PC-3 (cell line): ENCODE results near the gene PPP1R1C. TPM values are rescaled to one million over a fixed set of nuclear protein-coding genes. Genes with fewer than 3 reads are reported as not detected.

ENCODE experiments used
- ATAC-seq: fragments of 200-7000 bp; cut with Tn5 transposase; 2 replicates; pipeline ENCODE4 v1.9.1; 2020; ENCODE audit warnings: mild to moderate bottlenecking, moderate library complexity
- BruUV-seq: library from RNA; stranded (reverse); fragments of 400-500 nt; replicated peaks from 2 replicates; lab custom pipeline; 2021; lab: Mats Ljungman, UMichigan
- CTCF ChIA-PET: fragments of 300-600 bp; sonication (Branson Sonifier 250); formaldehyde crosslinking; loops from one replicate; lab custom pipeline; 2022; ENCODE audit warnings: antibody characterized with exemption; lab: Charles Lee
- POLR2A ChIA-PET: fragments of 300-600 bp; sonication (Branson Sonifier 250); formaldehyde crosslinking; loops from one replicate; lab custom pipeline; 2022; ENCODE audit warnings: antibody characterized with exemption; ENCODE audit not compliant: unreplicated experiment; lab: Charles Lee
- DNase-seq: peaks from one replicate; pipeline ENCODE4 v3.0.0-alpha.2; 2015
- H2AFZ ChIP-seq: fragments of 300-600 bp; sonication (generic); 2 replicates; pipeline ENCODE4 v1.6.0; 2016; ENCODE audit warnings: antibody characterized with exemption, low read length
- H3F3A ChIP-seq: fragments of 300-600 bp; sonication (generic); one replicate; pipeline ENCODE4 v1.6.0; 2017; ENCODE audit warnings: antibody characterized with exemption, low read length, control low read depth, mild to moderate bottlenecking; ENCODE audit not compliant: unreplicated experiment
- H3K27ac ChIP-seq: fragments of 300-600 bp; sonication (generic); 2 replicates; pipeline ENCODE4 v1.5.1; 2016; ENCODE audit warnings: mild to moderate bottlenecking, low read length
- H3K27me3 ChIP-seq: fragments of 300-600 bp; sonication (generic); 2 replicates; pipeline ENCODE4 v1.6.1; 2016; ENCODE audit warnings: low read length, mixed read lengths
- H3K36me3 ChIP-seq: fragments of 300-600 bp; sonication (generic); 2 replicates; pipeline ENCODE4 v1.6.1; 2016; ENCODE audit warnings: low read depth, mixed run types, low read length, mixed read lengths
- H3K4me1 ChIP-seq: fragments of 300-600 bp; sonication (generic); 2 replicates; pipeline ENCODE4 v1.5.1; 2016; ENCODE audit warnings: low read length; ENCODE audit not compliant: insufficient read depth
- H3K4me2 ChIP-seq: fragments of 300-600 bp; sonication (generic); 2 replicates; pipeline ENCODE4 v1.6.0; 2016; ENCODE audit warnings: low read length
- H3K4me3 ChIP-seq: fragments of 300-600 bp; sonication (generic); 2 replicates; pipeline ENCODE4 v1.5.1; 2016; ENCODE audit warnings: mild to moderate bottlenecking, low read length, mixed read lengths
- H3K79me2 ChIP-seq: fragments of 300-600 bp; sonication (generic); 2 replicates; pipeline ENCODE4 v1.6.1; 2017; ENCODE audit warnings: low read length, mixed read lengths
- H3K9ac ChIP-seq: fragments of 300-600 bp; sonication (generic); 2 replicates; pipeline ENCODE4 v1.6.0; 2016; ENCODE audit warnings: mild to moderate bottlenecking, low read length
- H3K9me2 ChIP-seq: fragments of 300-600 bp; sonication (generic); replicated peaks from 2 replicates; pipeline ENCODE4 v1.6.1; 2016; ENCODE audit warnings: mixed run types, low read length, mixed read lengths
- H3K9me3 ChIP-seq: fragments of 300-600 bp; sonication (generic); 2 replicates; pipeline ENCODE4 v1.6.1; 2016; ENCODE audit warnings: low read length, mixed read lengths
- H4K20me1 ChIP-seq: fragments of 300-600 bp; sonication (generic); 2 replicates; pipeline ENCODE4 v1.6.1; 2016; ENCODE audit warnings: low read length, mixed read lengths
- CTCF ChIP-seq: fragments of 300-600 bp; sonication (generic); conservative IDR thresholded peaks from 2 replicates; pipeline ENCODE4 v1.5.1; 2017; ENCODE audit warnings: antibody characterized with exemption, low read depth, mild to moderate bottlenecking, low read length
- EZH2 ChIP-seq: fragments of 300-600 bp; sonication (generic); IDR thresholded peaks from one replicate; pipeline ENCODE4 v1.6.1; 2017; ENCODE audit warnings: antibody characterized with exemption, mild to moderate bottlenecking, low read length; ENCODE audit not compliant: unreplicated experiment
- EZH2phosphoT487 ChIP-seq: fragments of 300-600 bp; sonication (generic); IDR thresholded peaks from 2 replicates; pipeline ENCODE4 v1.6.1; 2018; ENCODE audit warnings: mild to moderate bottlenecking, antibody characterized with exemption, low read length, borderline replicate concordance
- intact Hi-C: fragments of 100-400 bp; cut with micrococcal nuclease; formaldehyde crosslinking; loops from 2 replicates; pipeline ENCODE4 v1.9.0; 2023
- total RNA-seq: library from RNA; depleted of rRNA; stranded (reverse); fragments of >200 nt; gene quantifications from 2 replicates; pipeline ENCODE4 v1.2.3, GENCODE V29; 2014

PPP1R1C gene
- total RNA-seq, 1 experiment from 2014 or later: 1.4 TPM

GRCh38 chr2:181943411-181944124 is 42.1 kb upstream of the PPP1R1C start:
- Histone ChIP-seq H3K27ac (no peak overlapping the region), H3K36me3 (no peaks in the 10 kb centered on the region), H3K9me3 (no peaks in the 10 kb centered on the region), H3K4me2 (no peak overlapping the region), H3K27me3 (no peaks in the 10 kb centered on the region), H3F3A (no peaks in the 10 kb centered on the region), H3K79me2 (no peaks in the 10 kb centered on the region), H3K9ac (no peak overlapping the region), H4K20me1 (no peaks in the 10 kb centered on the region), H3K4me3 (no peak overlapping the region), H2AFZ (no peak overlapping the region), H3K4me1 (peaks cover 23% of the 10 kb centered on the region), H3K9me2 (no peaks in the 10 kb centered on the region)
- POLR2A ChIA-PET: no interaction called here
- CTCF ChIA-PET: no interaction called here
- DNase-seq (peak; percentile 16), ATAC-seq (no peak)
- intact Hi-C loops: no loop called here
- TF ChIP-seq CTCF (no peak), EZH2phosphoT487 (no peak), EZH2 (no peak)
- no TSS peak for BruUV-seq

- ATAC-seq (no peak), DNase-seq (no peak)
- H3K27me3 ChIP-seq: no peaks in the 10 kb centered on the region
- H3K9ac ChIP-seq: no peak overlapping the region
- H3K4me1 ChIP-seq: peaks cover 30% of the 10 kb centered on the region
- H3F3A ChIP-seq: no peaks in the 10 kb centered on the region
- TF ChIP-seq EZH2phosphoT487 (no peak), EZH2 (no peak), CTCF (no peak)
- no peak overlapping the region for H3K4me2 ChIP-seq
- ChIA-PET CTCF (no interaction called here), POLR2A (no interaction called here)
- H2AFZ ChIP-seq: no peak overlapping the region
- H3K36me3 ChIP-seq: no peaks in the 10 kb centered on the region
- no peaks in the 10 kb centered on the region for H4K20me1 ChIP-seq
- H3K9me2 ChIP-seq: no peaks in the 10 kb centered on the region
- H3K9me3 ChIP-seq: no peaks in the 10 kb centered on the region
- no TSS peak for BruUV-seq
- no peaks in the 10 kb centered on the region for H3K79me2 ChIP-seq
- H3K4me3 ChIP-seq: no peak overlapping the region
- intact Hi-C loops: no loop called here
- no peak overlapping the region for H3K27ac ChIP-seq
Measured at GRCh38 chr2:181944164-181944913, 41.3 kb upstream of the PPP1R1C start.

- ATAC-seq (no peak), DNase-seq (no peak)
- no peak overlapping the region for H3K4me3 ChIP-seq
- H3K27me3 ChIP-seq: no peaks in the 10 kb centered on the region
- no peaks in the 10 kb centered on the region for H3F3A ChIP-seq
- no peak overlapping the region for H3K4me2 ChIP-seq
- H3K36me3 ChIP-seq: no peaks in the 10 kb centered on the region
- ChIA-PET CTCF (no interaction called here), POLR2A (no interaction called here)
- no peak overlapping the region for H3K9ac ChIP-seq
- H3K9me3 ChIP-seq: no peaks in the 10 kb centered on the region
- no peaks in the 10 kb centered on the region for H3K9me2 ChIP-seq
- no peaks in the 10 kb centered on the region for H3K79me2 ChIP-seq
- BruUV-seq: no TSS peak
- TF ChIP-seq CTCF (no peak), EZH2phosphoT487 (no peak)
- H2AFZ ChIP-seq: no peak overlapping the region
- no peaks in the 10 kb centered on the region for H4K20me1 ChIP-seq
- H3K4me1 ChIP-seq: peaks cover 33% of the 10 kb centered on the region
- intact Hi-C loops: no loop called here
- no peak overlapping the region for H3K27ac ChIP-seq
Measured at GRCh38 chr2:181944914-181945291, 40.8 kb upstream of the PPP1R1C start.
